Prostate gland (tissue), 2 donors: ENCODE data around the gene TPRG1L. TPM values are rescaled to one million over a fixed set of nuclear protein-coding genes. Genes with fewer than 3 reads are reported as not detected.

Experiments used
- DNase-seq: peaks from one replicate; pipeline ENCODE4 v3.0.0-alpha.2; 2019; ENCODE audit warnings: low spot score
- H3K27ac ChIP-seq, 2 donors: fragments of 200-600 bp; sonication (generic); 2 replicates each; pipeline ENCODE4 v1.5.1; 2017 to 2019
- H3K27me3 ChIP-seq: fragments of 200-600 bp; sonication (generic); replicated peaks from 2 replicates; pipeline ENCODE4 v1.5.1; 2019; ENCODE audit not compliant: insufficient read depth
- H3K36me3 ChIP-seq, 2 donors: fragments of 200-600 bp; sonication (generic); 1 replicate in 1 of 2; 2 replicates in 1 of 2; pipeline versions ENCODE4 v1.5.1 to v1.8.1; 2017 to 2019
- H3K4me1 ChIP-seq: fragments of 200-600 bp; sonication (generic); replicated peaks from 2 replicates; pipeline ENCODE4 v1.5.1; 2019
- H3K4me3 ChIP-seq, 2 donors: fragments of 200-600 bp; sonication (generic); 2 replicates each; pipeline ENCODE4 v1.5.1; 2017 to 2019
- H3K9me3 ChIP-seq: fragments of 200-600 bp; sonication (generic); 2 replicates; pipeline ENCODE4 v1.5.1; 2017
- CTCF ChIP-seq, 4 experiments: fragments of 200-600 bp in 2 of 4; fragments of 450-650 bp in 2 of 4; sonication (generic) in 2 of 4; IDR thresholded peaks; 1 replicate in 3 of 4; 2 replicates in 1 of 4; pipeline ENCODE4 v1.5.1; 2016 to 2019; ENCODE audit warnings: antibody characterized with exemption in 4 of 4, mild to moderate bottlenecking in 2 of 4, moderate library complexity in 2 of 4
- POLR2A ChIP-seq: fragments of 450-650 bp; IDR thresholded peaks from one replicate; pipeline ENCODE4 v1.6.1; 2016; ENCODE audit warnings: antibody characterized with exemption, mild to moderate bottlenecking
- POLR2AphosphoS5 ChIP-seq: sonication (generic); formaldehyde crosslinking; IDR thresholded peaks from one replicate; pipeline ENCODE4 v1.6.1; 2017; ENCODE audit warnings: antibody characterized with exemption
- WGBS: methylation state at CpG from one replicate; pipeline ENCODE4 v1.1.5; 2018; 5-methylcytosine and 5-hydroxymethylcytosine counted together
- intact Hi-C: fragments of 100-400 bp; cut with DNase I; formaldehyde crosslinking; loops from one replicate; pipeline ENCODE4 v1.14.2; 2022
- total RNA-seq, 2 donors: library from RNA; depleted of rRNA; stranded (reverse); fragments of >200 nt; gene quantifications; one replicate each; pipeline ENCODE4 v1.1.0, GENCODE V29; 2016

TPRG1L gene
- total RNA-seq, 2 donors from 2014 or later = 26.4 to 35.0 TPM

DNA sequence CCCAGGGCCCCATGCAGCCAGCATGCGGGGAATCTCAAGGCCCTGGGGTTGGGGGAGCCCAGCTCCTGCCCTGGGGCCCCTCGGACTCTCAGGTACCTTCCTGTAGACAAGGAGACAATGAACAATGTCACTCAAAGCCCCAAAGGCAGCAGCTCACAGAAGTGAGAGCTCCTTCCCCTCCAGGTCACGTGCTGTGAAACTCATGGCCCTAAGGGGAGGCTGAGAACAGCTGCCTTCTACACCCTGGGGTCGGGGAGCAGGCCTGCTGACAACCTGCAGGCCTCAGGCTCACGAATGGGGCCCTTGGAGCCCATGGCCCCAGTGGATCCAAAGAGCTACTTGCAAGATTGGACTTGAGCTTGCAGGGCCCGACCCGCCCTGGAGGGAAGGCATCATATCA is 16.7 kb upstream of the TPRG1L start:
- H3K4me1 ChIP-seq = peaks cover 7% of the 10 kb centered on the region
- no peak overlapping the region for H3K4me3 ChIP-seq
- intact Hi-C loops = no loop called here
- H3K9me3 ChIP-seq = no peaks in the 10 kb centered on the region
- DNase-seq = no peak
- H3K36me3 ChIP-seq = no peaks in the 10 kb centered on the region
- TF ChIP-seq CTCF (IDR thresholded peaks at IDR 0.05) (no peak), POLR2A (no peak), POLR2AphosphoS5 (no peak)
- H3K27ac ChIP-seq = no peak overlapping the region
- peaks cover 7% of the 10 kb centered on the region for H3K27me3 ChIP-seq
- WGBS = 79% methylated on average over 7 of the region's 7 CpGs

- no peaks in the 10 kb centered on the region for H3K9me3 ChIP-seq
- no peak overlapping the region for H3K4me3 ChIP-seq
- H3K4me1 ChIP-seq = peaks cover 7% of the 10 kb centered on the region
- TF ChIP-seq POLR2AphosphoS5 (no peak), POLR2A (no peak), CTCF (IDR thresholded peaks at IDR 0.05) (no peak)
- WGBS = 71% methylated on average over 22 of the region's 22 CpGs
- no peaks in the 10 kb centered on the region for H3K36me3 ChIP-seq
- intact Hi-C loops = no loop called here
- H3K27me3 ChIP-seq = peaks cover 7% of the 10 kb centered on the region
- DNase-seq = no peak
- H3K27ac ChIP-seq = no peak overlapping the region
Measured at GRCh38 chr1:3609016-3609768, 15.6 kb upstream of the TPRG1L start.

DNA sequence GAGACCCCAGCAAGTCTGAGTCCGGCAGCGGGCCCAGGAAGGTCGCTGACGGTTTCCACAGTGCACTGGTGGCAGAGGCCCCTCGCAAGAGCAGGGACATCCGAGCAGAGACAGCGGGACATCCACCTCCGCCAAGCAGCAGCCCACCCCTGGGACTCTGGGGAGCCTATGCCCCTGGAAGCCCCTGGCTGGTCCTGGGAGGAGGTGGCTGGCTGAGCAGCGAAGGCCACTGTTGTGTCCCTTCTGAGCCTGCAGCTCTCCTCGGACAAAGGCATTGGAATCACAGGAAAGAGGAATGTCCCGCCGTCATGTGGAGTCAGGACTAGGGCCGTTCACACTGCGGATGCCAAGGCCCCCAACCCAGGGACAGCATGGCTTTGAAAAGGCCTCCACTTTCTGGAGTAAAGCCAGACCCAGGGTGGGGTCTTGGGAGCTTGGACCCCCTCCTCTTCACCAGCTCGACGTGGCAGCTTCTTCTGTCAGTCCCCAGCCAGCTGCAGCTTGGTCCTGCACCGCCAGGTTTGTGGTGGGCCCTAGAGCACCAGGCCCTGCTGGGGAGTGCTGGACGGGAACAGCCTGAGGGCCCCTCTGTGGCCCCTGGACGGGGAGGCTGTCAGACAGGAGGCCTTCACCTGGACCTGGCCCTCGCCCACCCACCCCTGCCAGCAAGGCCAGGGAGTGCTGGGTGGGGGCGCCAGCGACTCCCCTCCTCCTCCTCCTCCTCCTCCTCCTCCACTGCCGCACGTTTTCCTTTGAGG is 14.9 kb upstream of the TPRG1L start:
- no peaks in the 10 kb centered on the region for H3K36me3 ChIP-seq
- TF ChIP-seq CTCF (IDR thresholded peaks at IDR 0.05) (no peak), POLR2A (no peak), POLR2AphosphoS5 (no peak)
- no peak overlapping the region for H3K4me3 ChIP-seq
- no peaks in the 10 kb centered on the region for H3K9me3 ChIP-seq
- no peak for DNase-seq
- H3K4me1 ChIP-seq = peaks cover 7% of the 10 kb centered on the region
- 70% methylated on average over 24 of the region's 24 CpGs for WGBS
- intact Hi-C loops = no loop called here
- peaks cover 7% of the 10 kb centered on the region for H3K27me3 ChIP-seq
- no peak overlapping the region for H3K27ac ChIP-seq

DNA sequence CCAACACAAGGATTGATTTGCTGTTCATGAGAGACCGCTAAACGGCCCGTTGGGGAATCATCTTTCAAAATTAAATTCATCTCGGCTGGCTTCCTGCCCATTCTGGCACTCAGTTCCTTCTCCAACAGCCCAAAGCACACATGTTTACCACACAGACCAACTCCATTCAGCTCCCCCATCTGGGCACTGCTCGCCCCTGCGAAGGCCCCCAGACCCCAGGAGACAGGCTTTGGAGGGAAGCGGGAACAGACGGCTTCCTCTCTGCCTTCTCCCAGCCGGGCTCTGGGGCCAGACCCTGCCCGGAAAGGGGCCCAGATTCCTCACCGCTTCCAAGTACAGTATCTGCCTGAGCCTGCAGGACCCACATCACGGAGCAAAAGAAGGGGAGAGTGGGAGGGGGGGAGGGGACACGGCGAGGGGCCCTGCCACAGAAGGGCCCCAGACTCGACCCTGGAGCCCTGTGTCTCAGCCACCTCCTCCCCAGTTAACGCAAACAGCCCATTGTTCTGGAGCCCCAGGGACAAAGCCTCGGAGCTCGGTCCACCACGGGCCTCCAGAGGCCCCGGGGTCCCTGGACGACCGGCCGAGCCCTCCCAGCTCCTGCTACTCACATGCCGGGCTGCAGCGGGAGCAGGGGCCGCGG is 14.2 kb upstream of the TPRG1L start:
- Histone ChIP-seq H3K27me3 (peaks cover 7% of the 10 kb centered on the region), H3K9me3 (no peaks in the 10 kb centered on the region), H3K4me3 (peak overlapping the region; percentile 26 to 35), H3K36me3 (no peaks in the 10 kb centered on the region), H3K4me1 (peaks cover 7% of the 10 kb centered on the region), H3K27ac (no peak overlapping the region)
- intact Hi-C loops = no loop called here
- TF ChIP-seq POLR2AphosphoS5 (no peak), POLR2A (no peak), CTCF (IDR thresholded peaks at IDR 0.05) (no peak)
- WGBS = 5% methylated on average over 27 of the region's 27 CpGs
- no peak for DNase-seq
